MM.1S (cell line): ENCODE data around the gene VAMP3.

Experiments used
- EZH2 ChIP-seq: fragments of 300-600 bp; sonication (generic); optimal IDR thresholded peaks from 2 replicates; pipeline ENCODE3; 2017; ENCODE audit warnings: low read depth, mild to moderate bottlenecking, antibody characterized with exemption, low read length, mixed read lengths
- TF ChIP-seq, protein P1 (sequence below): fragments of 300-600 bp; sonication (generic); IDR thresholded peaks from 2 replicates; pipeline ENCODE4 v1.5.1; 2016; ENCODE audit warnings: antibody characterized with exemption, low read length, mixed read lengths

DNA sequence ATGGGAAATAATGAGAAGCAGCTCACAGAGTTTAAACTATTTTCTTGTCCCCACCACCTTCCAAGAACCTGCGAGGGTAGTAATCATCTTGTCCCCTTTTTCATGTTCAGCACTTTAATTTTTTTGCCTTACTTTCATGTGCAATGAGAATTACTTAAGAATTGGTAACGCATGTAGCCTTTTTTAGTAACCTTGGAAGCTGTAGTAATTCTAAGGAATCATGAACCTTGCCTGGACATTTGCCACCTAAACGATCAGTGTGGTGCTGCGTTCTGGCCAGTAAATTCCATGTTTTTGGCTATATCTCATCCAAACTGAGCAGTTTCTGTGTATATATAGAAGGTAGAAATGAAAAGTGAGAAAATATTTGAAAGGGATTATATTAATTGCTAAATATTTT is 3.9 kb upstream of the VAMP3 start:
- TF ChIP-seq, protein P1, sequence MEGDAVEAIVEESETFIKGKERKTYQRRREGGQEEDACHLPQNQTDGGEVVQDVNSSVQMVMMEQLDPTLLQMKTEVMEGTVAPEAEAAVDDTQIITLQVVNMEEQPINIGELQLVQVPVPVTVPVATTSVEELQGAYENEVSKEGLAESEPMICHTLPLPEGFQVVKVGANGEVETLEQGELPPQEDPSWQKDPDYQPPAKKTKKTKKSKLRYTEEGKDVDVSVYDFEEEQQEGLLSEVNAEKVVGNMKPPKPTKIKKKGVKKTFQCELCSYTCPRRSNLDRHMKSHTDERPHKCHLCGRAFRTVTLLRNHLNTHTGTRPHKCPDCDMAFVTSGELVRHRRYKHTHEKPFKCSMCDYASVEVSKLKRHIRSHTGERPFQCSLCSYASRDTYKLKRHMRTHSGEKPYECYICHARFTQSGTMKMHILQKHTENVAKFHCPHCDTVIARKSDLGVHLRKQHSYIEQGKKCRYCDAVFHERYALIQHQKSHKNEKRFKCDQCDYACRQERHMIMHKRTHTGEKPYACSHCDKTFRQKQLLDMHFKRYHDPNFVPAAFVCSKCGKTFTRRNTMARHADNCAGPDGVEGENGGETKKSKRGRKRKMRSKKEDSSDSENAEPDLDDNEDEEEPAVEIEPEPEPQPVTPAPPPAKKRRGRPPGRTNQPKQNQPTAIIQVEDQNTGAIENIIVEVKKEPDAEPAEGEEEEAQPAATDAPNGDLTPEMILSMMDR, result no peak
- TF ChIP-seq EZH2, result no peak
